Keratinocyte (primary cell): ENCODE measurements around the gene TFPI. TPM values are rescaled to one million over a fixed set of nuclear protein-coding genes. Genes with fewer than 3 reads are reported as not detected.

Source experiments
- DNase-seq: peaks from one replicate; pipeline ENCODE4 v3.0.0-alpha.2; 2011; ENCODE audit warnings: low read depth, missing footprints, low spot score
- FAIRE-seq: peaks from 2 replicates; lab custom pipeline; 2011; peaks lifted over from hg19 to GRCh38; lab: Jason Lieb, UNC
- H2AFZ ChIP-seq: 2 replicates; pipeline ENCODE4 v1.6.0; 2012; ENCODE audit warnings: low read length, control low read depth, inconsistent platforms; ENCODE audit not compliant: control insufficient read depth
- H3K27ac ChIP-seq: 2 replicates; pipeline ENCODE4 v1.5.1; 2011; ENCODE audit warnings: low read length; ENCODE audit not compliant: control insufficient read depth, insufficient read depth
- H3K27me3 ChIP-seq: 3 replicates; pipeline ENCODE4 v1.6.0; 2011; ENCODE audit warnings: low read length; ENCODE audit not compliant: control insufficient read depth, insufficient read depth; ENCODE audit errors: extremely low read depth
- H3K36me3 ChIP-seq, 2 experiments: 2 replicates in 1 of 2; 3 replicates in 1 of 2; pipeline ENCODE4 v1.5.1; 2011; ENCODE audit warnings: low read length in 2 of 2, mild to moderate bottlenecking in 1 of 2; ENCODE audit not compliant: control insufficient read depth in 2 of 2, insufficient read depth in 2 of 2; ENCODE audit errors: extremely low read depth in 1 of 2
- H3K4me1 ChIP-seq: 3 replicates; pipeline ENCODE4 v1.5.1; 2011; ENCODE audit warnings: low read length; ENCODE audit not compliant: control insufficient read depth, insufficient read depth; ENCODE audit errors: extremely low read depth
- H3K4me2 ChIP-seq: 3 replicates; pipeline ENCODE4 v1.6.0; 2011; ENCODE audit warnings: low read depth, low read length; ENCODE audit not compliant: control insufficient read depth, insufficient read depth; ENCODE audit errors: extremely low read depth
- H3K4me3 ChIP-seq, 3 experiments: fragments of 200-600 bp in 1 of 3; sonication (generic) in 1 of 3; 2 replicates in 2 of 3; 3 replicates in 1 of 3; pipeline ENCODE4 v1.5.1; 2011 to 2016; ENCODE audit warnings: low read length in 3 of 3, mild to moderate bottlenecking in 3 of 3, control low read depth in 2 of 3, inconsistent platforms in 1 of 3, low read depth in 1 of 3, mixed read lengths in 1 of 3, mixed run types in 1 of 3, moderate library complexity in 1 of 3; ENCODE audit not compliant: control insufficient read depth in 2 of 3, insufficient read depth in 2 of 3; ENCODE audit errors: extremely low read depth in 1 of 3
- H3K79me2 ChIP-seq: 2 replicates; pipeline ENCODE4 v1.6.0; 2012; ENCODE audit warnings: low read length; ENCODE audit not compliant: control insufficient read depth, insufficient read depth
- H3K9ac ChIP-seq: 3 replicates; pipeline ENCODE4 v1.6.0; 2011; ENCODE audit warnings: low read length; ENCODE audit not compliant: control insufficient read depth, insufficient read depth; ENCODE audit errors: extremely low read depth
- H3K9me1 ChIP-seq: 3 replicates; pipeline ENCODE4 v1.6.0; 2011; ENCODE audit warnings: low read length; ENCODE audit not compliant: control insufficient read depth, insufficient read depth; ENCODE audit errors: extremely low read depth
- H3K9me3 ChIP-seq: 2 replicates; pipeline ENCODE4 v1.5.1; 2012; ENCODE audit warnings: low read depth, low read length; ENCODE audit not compliant: control insufficient read depth
- H4K20me1 ChIP-seq: 3 replicates; pipeline ENCODE4 v1.6.0; 2011; ENCODE audit warnings: low read length; ENCODE audit not compliant: control insufficient read depth, insufficient read depth; ENCODE audit errors: extremely low read depth
- EZH2 ChIP-seq: IDR thresholded peaks from one replicate; pipeline ENCODE4 v1.6.1; 2012; ENCODE audit warnings: inconsistent platforms, mild to moderate bottlenecking, low read length, moderate library complexity
- dilution Hi-C: fragments of 300-500 bp; cut with MboI; formaldehyde crosslinking; loops from one replicate; pipeline ENCODE4 v1.7.0; 2020; ENCODE audit warnings: low sequenced_read_pairs; ENCODE audit not compliant: extremely low pct_ligation_motif_present
- polyA plus RNA-seq, 5 experiments: library from polyadenylated mRNA; depleted of rRNA in 3 of 5; stranded (reverse) in 3 of 5; stranded (forward) in 1 of 5; unstranded in 1 of 5; fragments of >200 nt; gene quantifications; 1 replicate in 1 of 5; 2 replicates in 3 of 5; 3 replicates in 1 of 5; pipeline versions ENCODE4 v1.2.1 to v1.2.3, GENCODE V29; 2011 to 2012; ENCODE audit warnings: missing spikeins in 2 of 5, low read depth in 1 of 5, low replicate concordance in 1 of 5
- TF ChIP-seq, protein P1 (sequence below), 3 experiments: IDR thresholded peaks in 1 of 3; conservative IDR thresholded peaks in 1 of 3; optimal IDR thresholded peaks in 1 of 3; 2 replicates in 2 of 3; 3 replicates in 1 of 3; pipeline versions ENCODE3 to v1.5.1; 2011; ENCODE audit warnings: low read length in 3 of 3, mild to moderate bottlenecking in 3 of 3, moderate library complexity in 2 of 3, control low read depth in 1 of 3, inconsistent platforms in 1 of 3; ENCODE audit not compliant: insufficient read depth in 2 of 3; ENCODE audit errors: extremely low read depth in 1 of 3

TFPI gene
- polyA plus RNA-seq, 1 donor (not counting 4 experiments of a cell fraction or from before 2014, with no cell fraction given): 1.1 TPM

DNA sequence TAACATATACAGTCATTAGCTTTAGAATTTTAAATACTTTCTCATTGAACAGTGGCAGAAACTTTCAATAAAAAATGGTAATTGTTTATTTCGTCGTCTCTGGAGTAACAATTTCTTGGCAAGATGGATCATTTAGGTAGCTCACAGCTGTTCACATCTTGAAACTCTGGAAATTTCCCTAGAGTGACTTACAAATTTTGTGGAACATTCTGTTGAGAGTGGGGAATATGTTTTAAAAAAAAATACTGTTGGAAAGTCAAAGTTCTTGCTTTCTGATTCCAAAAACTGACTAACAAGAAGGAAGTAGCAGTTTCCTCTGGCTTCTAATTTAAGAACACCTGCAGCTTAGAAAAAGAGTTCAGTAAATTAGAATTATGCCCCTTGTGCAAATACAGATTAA, 95.0 kb downstream of the TFPI start:
- H2AFZ ChIP-seq: no peak overlapping the region
- no peak for FAIRE-seq
- dilution Hi-C loops: loop anchor here (25.0 kb wide), 1 partner anchor 597 kb away; no protein-coding TSS in a partner anchor

DNA sequence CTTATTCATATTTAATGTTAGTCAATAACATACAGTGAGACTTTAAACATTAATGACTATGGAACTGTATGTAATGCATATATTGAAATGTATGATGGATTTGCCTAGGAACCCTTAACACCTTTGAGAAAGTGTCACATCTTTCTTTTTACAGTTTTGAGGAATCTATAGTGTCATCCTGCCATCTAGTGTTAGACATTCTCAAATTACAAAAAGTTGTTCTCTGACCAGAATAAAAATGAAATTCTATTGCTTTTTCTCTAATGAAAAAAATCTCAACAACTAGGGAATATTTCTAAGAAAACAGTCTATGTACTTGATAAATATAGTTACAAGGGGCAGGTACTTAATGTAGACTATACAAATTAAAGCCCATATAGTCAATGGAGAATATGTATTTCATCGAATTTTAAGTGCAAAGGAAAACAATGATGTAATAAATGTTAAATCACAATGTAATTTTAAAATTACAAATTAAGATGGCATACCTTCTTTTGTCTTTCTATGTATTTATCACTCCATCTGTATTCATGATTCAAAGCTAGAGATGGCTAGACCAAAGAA, 101.1 kb downstream of the TFPI start:
- H3K79me2 ChIP-seq: no peaks in the 10 kb centered on the region
- H3K27ac ChIP-seq: no peak overlapping the region
- TF ChIP-seq EZH2: no peak
- TF ChIP-seq, protein P1, sequence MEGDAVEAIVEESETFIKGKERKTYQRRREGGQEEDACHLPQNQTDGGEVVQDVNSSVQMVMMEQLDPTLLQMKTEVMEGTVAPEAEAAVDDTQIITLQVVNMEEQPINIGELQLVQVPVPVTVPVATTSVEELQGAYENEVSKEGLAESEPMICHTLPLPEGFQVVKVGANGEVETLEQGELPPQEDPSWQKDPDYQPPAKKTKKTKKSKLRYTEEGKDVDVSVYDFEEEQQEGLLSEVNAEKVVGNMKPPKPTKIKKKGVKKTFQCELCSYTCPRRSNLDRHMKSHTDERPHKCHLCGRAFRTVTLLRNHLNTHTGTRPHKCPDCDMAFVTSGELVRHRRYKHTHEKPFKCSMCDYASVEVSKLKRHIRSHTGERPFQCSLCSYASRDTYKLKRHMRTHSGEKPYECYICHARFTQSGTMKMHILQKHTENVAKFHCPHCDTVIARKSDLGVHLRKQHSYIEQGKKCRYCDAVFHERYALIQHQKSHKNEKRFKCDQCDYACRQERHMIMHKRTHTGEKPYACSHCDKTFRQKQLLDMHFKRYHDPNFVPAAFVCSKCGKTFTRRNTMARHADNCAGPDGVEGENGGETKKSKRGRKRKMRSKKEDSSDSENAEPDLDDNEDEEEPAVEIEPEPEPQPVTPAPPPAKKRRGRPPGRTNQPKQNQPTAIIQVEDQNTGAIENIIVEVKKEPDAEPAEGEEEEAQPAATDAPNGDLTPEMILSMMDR (optimal IDR thresholded peaks at IDR 0.05 in 1 of 3, IDR thresholded peaks at IDR 0.05 in 1 of 3, conservative IDR thresholded peaks at IDR 0.05 in 1 of 3; ENCODE audit: extremely low read depth in 1 of 3, insufficient read depth in 2 of 3, low read length in 3 of 3): peak in 1 of 3 experiments; percentile 3
- no peak overlapping the region for H3K9ac ChIP-seq
- H3K9me3 ChIP-seq: no peaks in the 10 kb centered on the region
- no peaks in the 10 kb centered on the region for H4K20me1 ChIP-seq
- no peak overlapping the region for H3K4me3 ChIP-seq
- DNase-seq: no peak
- dilution Hi-C loops: loop anchor here (25.0 kb wide), 1 partner anchor 591 kb away; no protein-coding TSS in a partner anchor
- H2AFZ ChIP-seq: no peak overlapping the region
- no peaks in the 10 kb centered on the region for H3K27me3 ChIP-seq
- no peak overlapping the region for H3K4me2 ChIP-seq
- H3K9me1 ChIP-seq: no peaks in the 10 kb centered on the region
- no peaks in the 10 kb centered on the region for H3K4me1 ChIP-seq
- peak; percentile 46 for FAIRE-seq
- H3K36me3 ChIP-seq: no peaks in the 10 kb centered on the region

More for the DNA sequence above, 95.0 kb downstream of the TFPI start:
- no peak overlapping the region for H3K27ac ChIP-seq
- no peak overlapping the region for H3K4me3 ChIP-seq
- H3K9me3 ChIP-seq: no peaks in the 10 kb centered on the region
- no peaks in the 10 kb centered on the region for H4K20me1 ChIP-seq
- H3K27me3 ChIP-seq: no peaks in the 10 kb centered on the region
- no peak overlapping the region for H3K9ac ChIP-seq
- no peaks in the 10 kb centered on the region for H3K79me2 ChIP-seq
- H3K4me2 ChIP-seq: no peak overlapping the region
- DNase-seq: no peak
- no peaks in the 10 kb centered on the region for H3K4me1 ChIP-seq
- TF ChIP-seq EZH2: no peak
- TF ChIP-seq, protein P1 (optimal IDR thresholded peaks at IDR 0.05 in 1 of 3, IDR thresholded peaks at IDR 0.05 in 1 of 3, conservative IDR thresholded peaks at IDR 0.05 in 1 of 3; ENCODE audit: extremely low read depth in 1 of 3, insufficient read depth in 2 of 3, low read length in 3 of 3): no peak
- H3K36me3 ChIP-seq: no peaks in the 10 kb centered on the region
- no peaks in the 10 kb centered on the region for H3K9me1 ChIP-seq
